ENCODE results near the gene PRODH2.
A peak's percentile ranks its signal among the peaks of the same experiment; 100 is the strongest.

Gene PRODH2

GRCh38 chr19:35757749-35758608 is 54.7 kb downstream of the PRODH2 start, which contains the start of gene PROSER3:
Gene PROSER3, plus strand, starts transcription at chr19:35758176. Its CDS starts 40 bp downstream, at chr19:35758216.
- DNase-seq (ENCODE audit: low spot score): peak; percentile 98
- H3K27ac ChIP-seq (ENCODE audit: poor library complexity, severe bottlenecking): peak within 1 kb of the TSS; percentile 71
- TF ChIP-seq, protein P1, sequence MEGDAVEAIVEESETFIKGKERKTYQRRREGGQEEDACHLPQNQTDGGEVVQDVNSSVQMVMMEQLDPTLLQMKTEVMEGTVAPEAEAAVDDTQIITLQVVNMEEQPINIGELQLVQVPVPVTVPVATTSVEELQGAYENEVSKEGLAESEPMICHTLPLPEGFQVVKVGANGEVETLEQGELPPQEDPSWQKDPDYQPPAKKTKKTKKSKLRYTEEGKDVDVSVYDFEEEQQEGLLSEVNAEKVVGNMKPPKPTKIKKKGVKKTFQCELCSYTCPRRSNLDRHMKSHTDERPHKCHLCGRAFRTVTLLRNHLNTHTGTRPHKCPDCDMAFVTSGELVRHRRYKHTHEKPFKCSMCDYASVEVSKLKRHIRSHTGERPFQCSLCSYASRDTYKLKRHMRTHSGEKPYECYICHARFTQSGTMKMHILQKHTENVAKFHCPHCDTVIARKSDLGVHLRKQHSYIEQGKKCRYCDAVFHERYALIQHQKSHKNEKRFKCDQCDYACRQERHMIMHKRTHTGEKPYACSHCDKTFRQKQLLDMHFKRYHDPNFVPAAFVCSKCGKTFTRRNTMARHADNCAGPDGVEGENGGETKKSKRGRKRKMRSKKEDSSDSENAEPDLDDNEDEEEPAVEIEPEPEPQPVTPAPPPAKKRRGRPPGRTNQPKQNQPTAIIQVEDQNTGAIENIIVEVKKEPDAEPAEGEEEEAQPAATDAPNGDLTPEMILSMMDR (IDR thresholded peaks at IDR 0.05; ENCODE audit: poor library complexity, severe bottlenecking): no peak
- H3K27me3 ChIP-seq (ENCODE audit: insufficient read depth, poor library complexity, severe bottlenecking): no peaks in the 10 kb centered on the region
- H3K4me3 ChIP-seq (ENCODE audit: severe bottlenecking): peak within 1 kb of the TSS; percentile 89
- ATAC-seq (ENCODE audit: low read depth): peak; percentile 96
- H3K4me1 ChIP-seq (ENCODE audit: insufficient read depth, poor library complexity, severe bottlenecking): no peaks in the 10 kb centered on the region
- peaks cover 37% of the 10 kb centered on the region for H3K36me3 ChIP-seq (ENCODE audit: low read depth)
- H3K9me3 ChIP-seq (ENCODE audit: severe bottlenecking): no peaks in the 10 kb centered on the region

DNA sequence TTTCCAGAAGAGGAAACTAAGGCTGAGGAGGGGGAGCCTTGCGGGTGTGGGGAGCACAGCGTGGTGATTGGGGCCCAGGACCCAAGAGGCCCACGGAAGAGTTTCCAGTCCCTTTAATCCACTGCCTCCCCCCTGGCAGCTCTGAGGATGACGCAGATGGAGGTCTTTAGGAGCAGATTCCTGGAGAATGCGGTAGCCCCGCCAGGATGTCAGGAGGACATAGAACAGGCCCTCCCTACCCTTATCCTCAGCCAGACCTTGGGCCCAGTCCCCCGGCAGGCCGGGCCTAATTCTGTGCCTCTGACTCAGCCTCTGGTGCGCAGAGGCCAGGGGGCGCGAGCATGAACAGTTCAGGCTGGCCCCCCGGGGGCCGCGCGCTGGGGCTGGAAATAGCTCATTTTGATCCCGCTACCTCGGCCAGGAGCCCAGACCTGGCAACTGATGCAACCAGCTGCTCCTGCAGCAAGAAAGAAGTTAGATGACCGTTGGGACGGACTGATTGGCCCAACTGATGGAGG is 55.4 kb downstream of the PRODH2 start:
- DNase-seq (ENCODE audit: low spot score): peak; percentile 61
- peak overlapping the region; percentile 89 for H3K4me3 ChIP-seq (ENCODE audit: severe bottlenecking)
- peak overlapping the region; percentile 71 for H3K27ac ChIP-seq (ENCODE audit: poor library complexity, severe bottlenecking)
- H3K36me3 ChIP-seq (ENCODE audit: low read depth): peaks cover 34% of the 10 kb centered on the region
- no peaks in the 10 kb centered on the region for H3K27me3 ChIP-seq (ENCODE audit: insufficient read depth, poor library complexity, severe bottlenecking)
- peak; percentile 15 for ATAC-seq (ENCODE audit: low read depth)
- no peaks in the 10 kb centered on the region for H3K9me3 ChIP-seq (ENCODE audit: severe bottlenecking)
- no peaks in the 10 kb centered on the region for H3K4me1 ChIP-seq (ENCODE audit: insufficient read depth, poor library complexity, severe bottlenecking)
- TF ChIP-seq, protein P1 (IDR thresholded peaks at IDR 0.05; ENCODE audit: poor library complexity, severe bottlenecking): no peak

- ATAC-seq (ENCODE audit: low read depth): no peak
- no peaks in the 10 kb centered on the region for H3K4me1 ChIP-seq (ENCODE audit: insufficient read depth, poor library complexity, severe bottlenecking)
Measured at GRCh38 chr19:35756377-35757230, 56.0 kb downstream of the PRODH2 start, which contains the start of gene HSPB6. Gene HSPB6, minus strand, starts transcription at chr19:35757029. Its CDS starts 21 bp downstream, at chr19:35757008.

GRCh38 chr19:35755550-35756376 is 56.9 kb downstream of the PRODH2 start:
- no peak overlapping the region for H3K4me3 ChIP-seq (ENCODE audit: severe bottlenecking)

More at GRCh38 chr19:35756377-35757230, 56.0 kb downstream of the PRODH2 start, which contains the start of gene HSPB6:
- peak within 1 kb of the TSS; percentile 89 for H3K4me3 ChIP-seq (ENCODE audit: severe bottlenecking)
- DNase-seq (ENCODE audit: low spot score): peak; percentile 45
- H3K27ac ChIP-seq (ENCODE audit: poor library complexity, severe bottlenecking): peak within 1 kb of the TSS; percentile 71
- H3K9me3 ChIP-seq (ENCODE audit: severe bottlenecking): no peaks in the 10 kb centered on the region
- TF ChIP-seq, protein P1 (IDR thresholded peaks at IDR 0.05; ENCODE audit: poor library complexity, severe bottlenecking): no peak
- H3K27me3 ChIP-seq (ENCODE audit: insufficient read depth, poor library complexity, severe bottlenecking): no peaks in the 10 kb centered on the region
- peaks cover 28% of the 10 kb centered on the region for H3K36me3 ChIP-seq (ENCODE audit: low read depth)

More at GRCh38 chr19:35755550-35756376, 56.9 kb downstream of the PRODH2 start:
- TF ChIP-seq, protein P1 (IDR thresholded peaks at IDR 0.05; ENCODE audit: poor library complexity, severe bottlenecking): no peak
- no peak overlapping the region for H3K27ac ChIP-seq (ENCODE audit: poor library complexity, severe bottlenecking)
- H3K9me3 ChIP-seq (ENCODE audit: severe bottlenecking): no peaks in the 10 kb centered on the region
- H3K36me3 ChIP-seq (ENCODE audit: low read depth): peaks cover 19% of the 10 kb centered on the region
- no peaks in the 10 kb centered on the region for H3K27me3 ChIP-seq (ENCODE audit: insufficient read depth, poor library complexity, severe bottlenecking)
- ATAC-seq (ENCODE audit: low read depth) (no peak), DNase-seq (ENCODE audit: low spot score) (peak; percentile 61)
- H3K4me1 ChIP-seq (ENCODE audit: insufficient read depth, poor library complexity, severe bottlenecking): no peaks in the 10 kb centered on the region
